GM12865 (cell line): ENCODE results near the gene SYNPO.

Experiments
- DNase-seq: peaks from one replicate; pipeline ENCODE4 v3.0.0; 2010; ENCODE audit warnings: low read depth
- H3K4me3 ChIP-seq: 2 replicates; pipeline ENCODE4 v1.5.1; 2011; ENCODE audit warnings: mild to moderate bottlenecking, low read depth, low read length, control low read depth
- TF ChIP-seq, protein P1 (sequence below): IDR thresholded peaks from 2 replicates; pipeline ENCODE4 v1.5.1; 2011; ENCODE audit warnings: low read length, control low read depth, low read depth, inconsistent platforms; ENCODE audit not compliant: insufficient read depth; ENCODE audit errors: missing control alignments

The SYNPO gene

DNA sequence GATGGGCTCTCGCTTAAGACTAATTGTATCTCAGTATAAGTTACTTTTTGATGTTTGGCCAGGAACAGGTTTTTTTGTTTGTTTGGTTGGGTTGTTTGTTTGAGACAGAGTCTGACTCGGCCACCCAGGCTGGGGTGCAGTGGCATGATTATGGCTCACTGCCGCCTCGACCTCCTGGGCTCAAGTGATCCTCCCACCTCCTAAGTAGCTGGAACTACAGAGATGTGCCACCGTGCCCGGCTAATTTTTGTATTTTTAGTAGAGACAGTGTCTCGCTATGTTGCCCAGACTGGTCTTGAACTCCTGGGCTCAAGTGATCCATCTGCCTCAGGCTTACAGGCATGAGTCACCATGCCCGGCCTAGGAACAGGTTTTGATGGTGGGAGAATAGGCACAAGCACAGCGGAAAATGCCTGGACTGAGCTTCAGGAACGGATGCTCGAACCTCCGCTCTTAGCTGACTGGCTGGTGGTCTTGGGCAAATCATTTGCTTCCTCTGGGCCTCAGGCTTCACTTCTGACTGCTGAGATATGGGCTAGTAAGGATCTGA lies 11.4 kb upstream of the SYNPO start:
- DNase-seq = no peak
- TF ChIP-seq, protein P1, sequence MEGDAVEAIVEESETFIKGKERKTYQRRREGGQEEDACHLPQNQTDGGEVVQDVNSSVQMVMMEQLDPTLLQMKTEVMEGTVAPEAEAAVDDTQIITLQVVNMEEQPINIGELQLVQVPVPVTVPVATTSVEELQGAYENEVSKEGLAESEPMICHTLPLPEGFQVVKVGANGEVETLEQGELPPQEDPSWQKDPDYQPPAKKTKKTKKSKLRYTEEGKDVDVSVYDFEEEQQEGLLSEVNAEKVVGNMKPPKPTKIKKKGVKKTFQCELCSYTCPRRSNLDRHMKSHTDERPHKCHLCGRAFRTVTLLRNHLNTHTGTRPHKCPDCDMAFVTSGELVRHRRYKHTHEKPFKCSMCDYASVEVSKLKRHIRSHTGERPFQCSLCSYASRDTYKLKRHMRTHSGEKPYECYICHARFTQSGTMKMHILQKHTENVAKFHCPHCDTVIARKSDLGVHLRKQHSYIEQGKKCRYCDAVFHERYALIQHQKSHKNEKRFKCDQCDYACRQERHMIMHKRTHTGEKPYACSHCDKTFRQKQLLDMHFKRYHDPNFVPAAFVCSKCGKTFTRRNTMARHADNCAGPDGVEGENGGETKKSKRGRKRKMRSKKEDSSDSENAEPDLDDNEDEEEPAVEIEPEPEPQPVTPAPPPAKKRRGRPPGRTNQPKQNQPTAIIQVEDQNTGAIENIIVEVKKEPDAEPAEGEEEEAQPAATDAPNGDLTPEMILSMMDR = no peak
- H3K4me3 ChIP-seq = no peak overlapping the region

DNA sequence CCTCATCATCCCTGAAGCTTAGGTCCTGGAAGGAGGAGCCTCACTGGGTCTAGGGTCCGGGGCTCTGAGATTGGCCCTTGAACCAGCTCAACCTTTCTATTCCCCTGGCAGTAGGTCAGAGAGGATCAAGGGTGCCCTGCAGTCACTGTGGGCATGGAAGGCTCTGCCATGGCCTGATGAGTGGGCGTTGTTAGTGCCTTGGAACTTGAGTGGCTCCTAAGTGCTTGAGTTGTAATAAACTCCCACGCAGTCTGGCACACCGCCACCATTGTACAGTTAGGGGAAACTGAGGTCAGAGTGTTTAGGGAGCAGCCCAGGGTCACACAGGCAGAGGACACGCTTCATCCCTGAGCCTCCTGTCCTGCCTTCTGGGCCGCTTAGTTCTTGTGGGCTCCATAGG lies 10.4 kb upstream of the SYNPO start:
- TF ChIP-seq, protein P1 = no peak
- no peak overlapping the region for H3K4me3 ChIP-seq
- no peak for DNase-seq

DNA sequence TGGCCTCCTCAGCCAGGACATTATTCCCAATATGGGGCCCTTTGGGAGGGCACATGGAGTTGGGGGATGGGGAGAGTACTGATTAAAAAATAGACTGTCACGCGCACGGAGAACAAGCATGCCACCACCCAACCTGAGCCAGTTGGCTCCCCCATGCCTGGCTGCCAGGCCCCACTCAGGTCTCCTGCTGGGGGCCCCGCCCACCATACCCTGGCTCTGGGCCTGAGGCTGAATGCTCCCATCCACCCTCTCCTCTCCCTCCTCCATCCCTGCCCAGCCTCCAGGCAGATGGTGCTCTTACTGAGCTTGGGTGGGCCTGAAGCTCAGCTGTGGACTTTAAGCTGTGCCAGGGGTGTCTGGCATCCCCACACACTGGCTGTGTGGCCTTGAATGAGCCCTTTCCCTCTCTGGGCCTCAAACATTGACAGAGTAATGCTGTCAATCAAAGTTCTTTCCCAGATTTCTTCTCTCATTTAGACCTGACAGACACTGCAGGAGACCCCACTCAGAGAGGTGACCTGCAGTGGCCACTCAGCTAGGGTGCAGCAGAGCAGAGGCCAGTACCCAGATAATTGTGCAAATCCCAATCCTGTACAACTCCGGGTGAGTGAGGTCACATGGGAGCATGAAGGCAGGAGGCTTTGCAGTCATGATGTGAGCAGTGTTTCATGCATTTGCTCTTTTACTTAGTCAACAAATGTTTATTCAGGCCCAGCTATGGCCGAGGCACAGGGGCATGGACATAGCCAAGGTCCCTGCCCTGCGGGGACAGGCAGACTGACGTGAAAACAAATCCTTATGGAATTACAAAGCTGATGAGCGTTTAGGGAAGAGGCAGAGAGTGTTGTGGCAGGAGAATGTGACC lies 9.8 kb upstream of the SYNPO start:
- TF ChIP-seq, protein P1 = no peak
- H3K4me3 ChIP-seq = no peak overlapping the region
- no peak for DNase-seq

DNA sequence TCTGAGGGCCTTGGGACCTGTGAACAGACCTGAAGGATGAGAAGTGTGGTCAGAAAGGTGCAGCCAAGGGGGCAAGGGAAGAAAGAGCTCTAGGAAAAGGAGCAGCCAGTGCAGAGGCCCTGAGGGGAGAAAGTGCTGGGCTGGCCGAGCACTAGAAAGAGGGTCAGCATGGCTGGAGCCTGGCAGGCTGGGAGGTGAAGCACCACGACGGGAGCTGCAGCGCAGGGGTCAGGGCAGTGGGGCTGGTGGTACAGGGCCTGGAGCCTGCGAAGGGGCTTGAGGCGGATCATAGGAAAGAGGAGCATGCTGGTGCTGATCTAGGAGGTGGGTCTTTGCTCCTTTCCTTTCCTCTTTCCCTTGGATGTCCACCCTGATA lies 9.1 kb upstream of the SYNPO start:
- TF ChIP-seq, protein P1 = no peak
- no peak overlapping the region for H3K4me3 ChIP-seq
- no peak for DNase-seq

DNA sequence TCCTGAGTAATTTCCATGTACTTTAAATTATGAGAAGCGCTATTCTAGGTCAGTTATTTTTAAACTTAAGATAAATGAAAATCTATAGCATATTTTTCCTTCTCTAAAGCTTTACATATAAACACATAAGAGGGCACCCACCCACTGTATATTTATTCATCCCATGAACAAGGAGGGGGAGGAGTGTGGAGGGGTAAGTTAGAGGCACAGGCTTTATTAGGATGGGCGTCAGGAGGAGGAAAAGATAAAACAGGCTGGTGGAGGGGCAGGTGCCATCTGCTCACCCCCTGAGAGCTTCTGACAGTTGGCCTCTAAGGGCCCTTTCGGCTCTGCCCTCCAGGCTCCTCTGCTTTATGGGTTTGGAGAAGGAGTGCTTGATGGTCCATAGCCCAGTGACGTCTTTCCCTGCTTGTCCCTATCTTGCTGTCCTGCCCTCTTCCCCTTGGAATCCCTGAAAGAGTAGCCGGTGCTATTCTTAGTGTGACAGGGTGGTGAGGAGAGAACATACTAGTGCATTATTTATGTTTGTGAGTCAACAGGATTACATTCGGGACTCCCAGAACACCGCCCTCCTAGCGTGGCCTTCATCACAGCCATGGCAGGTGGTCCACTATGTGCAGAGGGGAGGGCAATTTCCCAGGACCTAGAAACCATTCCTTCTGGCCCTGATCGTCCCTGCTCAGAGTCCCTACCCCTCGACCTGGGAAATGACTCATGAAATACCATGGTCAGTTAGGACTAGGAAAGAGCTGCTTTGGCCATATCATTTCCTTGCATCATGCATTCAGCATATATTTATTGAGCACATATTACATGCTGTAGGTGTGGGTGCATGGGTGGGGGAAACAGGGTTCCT lies 7.9 kb upstream of the SYNPO start:
- TF ChIP-seq, protein P1 = no peak
- no peak for DNase-seq
- no peak overlapping the region for H3K4me3 ChIP-seq

DNA sequence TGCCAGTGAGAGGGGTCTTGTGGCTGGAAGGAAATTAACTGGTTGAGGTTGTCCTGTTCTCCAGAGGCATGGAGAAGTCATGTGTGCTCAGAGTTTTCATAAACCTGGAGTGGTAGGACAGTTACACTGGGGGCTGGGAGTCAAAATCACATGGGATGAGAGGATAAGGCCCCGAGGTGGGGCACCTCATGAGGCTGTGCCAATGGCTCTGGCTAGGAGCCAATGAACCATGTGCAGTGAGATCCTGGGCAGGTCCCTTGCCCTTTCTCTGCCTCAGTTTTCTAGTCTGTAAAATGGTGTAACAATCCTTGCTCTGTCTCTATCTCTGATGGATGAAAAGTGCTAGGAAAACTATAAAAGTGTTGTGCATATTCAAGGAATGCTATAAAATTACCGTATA lies 7.0 kb upstream of the SYNPO start:
- TF ChIP-seq, protein P1 = no peak
- H3K4me3 ChIP-seq = no peak overlapping the region
- no peak for DNase-seq
